ENCODE results near the gene PHLDB1. TPM values are rescaled to one million over a fixed set of nuclear protein-coding genes. Genes with fewer than 3 reads are reported as not detected.

PHLDB1 gene
- total and polyA plus RNA-seq, 2 of the 8 experiments (the other 6 are each of a cell fraction or from before 2014, with no cell fraction given) = 53.9 to 74.8 TPM

DNA sequence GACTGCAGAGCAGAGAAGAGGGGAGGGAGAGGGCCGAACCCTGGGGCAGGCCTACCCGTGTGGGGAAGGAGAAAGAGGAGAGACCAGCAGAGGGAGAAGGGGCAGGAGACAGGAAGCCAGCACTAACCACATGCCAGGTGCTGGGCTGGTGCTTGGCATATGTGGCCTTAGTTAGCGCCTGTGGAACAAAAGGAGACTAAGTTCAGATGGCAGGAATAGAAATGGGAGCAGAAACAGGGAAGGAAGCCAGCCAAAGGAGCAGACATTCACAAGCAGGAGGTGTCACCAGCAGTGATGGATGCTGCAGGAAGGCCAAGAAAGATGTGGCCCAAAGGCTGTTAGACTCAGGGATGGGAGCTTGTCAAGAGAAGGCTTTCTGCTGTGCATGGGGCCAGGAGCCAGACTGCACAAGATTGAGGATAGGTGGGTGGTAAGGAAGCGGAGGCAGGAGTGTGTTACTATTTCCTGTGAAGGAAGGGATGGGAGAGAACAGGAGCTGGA is 45.3 kb downstream of the PHLDB1 start (continued):
- TF ChIP-seq, protein P1, sequence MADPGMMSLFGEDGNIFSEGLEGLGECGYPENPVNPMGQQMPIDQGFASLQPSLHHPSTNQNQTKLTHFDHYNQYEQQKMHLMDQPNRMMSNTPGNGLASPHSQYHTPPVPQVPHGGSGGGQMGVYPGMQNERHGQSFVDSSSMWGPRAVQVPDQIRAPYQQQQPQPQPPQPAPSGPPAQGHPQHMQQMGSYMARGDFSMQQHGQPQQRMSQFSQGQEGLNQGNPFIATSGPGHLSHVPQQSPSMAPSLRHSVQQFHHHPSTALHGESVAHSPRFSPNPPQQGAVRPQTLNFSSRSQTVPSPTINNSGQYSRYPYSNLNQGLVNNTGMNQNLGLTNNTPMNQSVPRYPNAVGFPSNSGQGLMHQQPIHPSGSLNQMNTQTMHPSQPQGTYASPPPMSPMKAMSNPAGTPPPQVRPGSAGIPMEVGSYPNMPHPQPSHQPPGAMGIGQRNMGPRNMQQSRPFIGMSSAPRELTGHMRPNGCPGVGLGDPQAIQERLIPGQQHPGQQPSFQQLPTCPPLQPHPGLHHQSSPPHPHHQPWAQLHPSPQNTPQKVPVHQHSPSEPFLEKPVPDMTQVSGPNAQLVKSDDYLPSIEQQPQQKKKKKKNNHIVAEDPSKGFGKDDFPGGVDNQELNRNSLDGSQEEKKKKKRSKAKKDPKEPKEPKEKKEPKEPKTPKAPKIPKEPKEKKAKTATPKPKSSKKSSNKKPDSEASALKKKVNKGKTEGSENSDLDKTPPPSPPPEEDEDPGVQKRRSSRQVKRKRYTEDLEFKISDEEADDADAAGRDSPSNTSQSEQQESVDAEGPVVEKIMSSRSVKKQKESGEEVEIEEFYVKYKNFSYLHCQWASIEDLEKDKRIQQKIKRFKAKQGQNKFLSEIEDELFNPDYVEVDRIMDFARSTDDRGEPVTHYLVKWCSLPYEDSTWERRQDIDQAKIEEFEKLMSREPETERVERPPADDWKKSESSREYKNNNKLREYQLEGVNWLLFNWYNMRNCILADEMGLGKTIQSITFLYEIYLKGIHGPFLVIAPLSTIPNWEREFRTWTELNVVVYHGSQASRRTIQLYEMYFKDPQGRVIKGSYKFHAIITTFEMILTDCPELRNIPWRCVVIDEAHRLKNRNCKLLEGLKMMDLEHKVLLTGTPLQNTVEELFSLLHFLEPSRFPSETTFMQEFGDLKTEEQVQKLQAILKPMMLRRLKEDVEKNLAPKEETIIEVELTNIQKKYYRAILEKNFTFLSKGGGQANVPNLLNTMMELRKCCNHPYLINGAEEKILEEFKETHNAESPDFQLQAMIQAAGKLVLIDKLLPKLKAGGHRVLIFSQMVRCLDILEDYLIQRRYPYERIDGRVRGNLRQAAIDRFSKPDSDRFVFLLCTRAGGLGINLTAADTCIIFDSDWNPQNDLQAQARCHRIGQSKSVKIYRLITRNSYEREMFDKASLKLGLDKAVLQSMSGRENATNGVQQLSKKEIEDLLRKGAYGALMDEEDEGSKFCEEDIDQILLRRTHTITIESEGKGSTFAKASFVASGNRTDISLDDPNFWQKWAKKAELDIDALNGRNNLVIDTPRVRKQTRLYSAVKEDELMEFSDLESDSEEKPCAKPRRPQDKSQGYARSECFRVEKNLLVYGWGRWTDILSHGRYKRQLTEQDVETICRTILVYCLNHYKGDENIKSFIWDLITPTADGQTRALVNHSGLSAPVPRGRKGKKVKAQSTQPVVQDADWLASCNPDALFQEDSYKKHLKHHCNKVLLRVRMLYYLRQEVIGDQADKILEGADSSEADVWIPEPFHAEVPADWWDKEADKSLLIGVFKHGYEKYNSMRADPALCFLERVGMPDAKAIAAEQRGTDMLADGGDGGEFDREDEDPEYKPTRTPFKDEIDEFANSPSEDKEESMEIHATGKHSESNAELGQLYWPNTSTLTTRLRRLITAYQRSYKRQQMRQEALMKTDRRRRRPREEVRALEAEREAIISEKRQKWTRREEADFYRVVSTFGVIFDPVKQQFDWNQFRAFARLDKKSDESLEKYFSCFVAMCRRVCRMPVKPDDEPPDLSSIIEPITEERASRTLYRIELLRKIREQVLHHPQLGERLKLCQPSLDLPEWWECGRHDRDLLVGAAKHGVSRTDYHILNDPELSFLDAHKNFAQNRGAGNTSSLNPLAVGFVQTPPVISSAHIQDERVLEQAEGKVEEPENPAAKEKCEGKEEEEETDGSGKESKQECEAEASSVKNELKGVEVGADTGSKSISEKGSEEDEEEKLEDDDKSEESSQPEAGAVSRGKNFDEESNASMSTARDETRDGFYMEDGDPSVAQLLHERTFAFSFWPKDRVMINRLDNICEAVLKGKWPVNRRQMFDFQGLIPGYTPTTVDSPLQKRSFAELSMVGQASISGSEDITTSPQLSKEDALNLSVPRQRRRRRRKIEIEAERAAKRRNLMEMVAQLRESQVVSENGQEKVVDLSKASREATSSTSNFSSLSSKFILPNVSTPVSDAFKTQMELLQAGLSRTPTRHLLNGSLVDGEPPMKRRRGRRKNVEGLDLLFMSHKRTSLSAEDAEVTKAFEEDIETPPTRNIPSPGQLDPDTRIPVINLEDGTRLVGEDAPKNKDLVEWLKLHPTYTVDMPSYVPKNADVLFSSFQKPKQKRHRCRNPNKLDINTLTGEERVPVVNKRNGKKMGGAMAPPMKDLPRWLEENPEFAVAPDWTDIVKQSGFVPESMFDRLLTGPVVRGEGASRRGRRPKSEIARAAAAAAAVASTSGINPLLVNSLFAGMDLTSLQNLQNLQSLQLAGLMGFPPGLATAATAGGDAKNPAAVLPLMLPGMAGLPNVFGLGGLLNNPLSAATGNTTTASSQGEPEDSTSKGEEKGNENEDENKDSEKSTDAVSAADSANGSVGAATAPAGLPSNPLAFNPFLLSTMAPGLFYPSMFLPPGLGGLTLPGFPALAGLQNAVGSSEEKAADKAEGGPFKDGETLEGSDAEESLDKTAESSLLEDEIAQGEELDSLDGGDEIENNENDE (IDR thresholded peaks at IDR 0.05; ENCODE audit: insufficient replicate concordance, low read length) = no peak
- TF ChIP-seq BACH1 (IDR thresholded peaks at IDR 0.05; ENCODE audit: low read length) (no peak), MAFK (IDR thresholded peaks at IDR 0.05; ENCODE audit: low read depth, low read length) (no peak)

Measured in H1 (cell line).